ENCODE results near the gene CCDC138.

Gene CCDC138

GRCh38 chr2:108805782-108806181, 19.2 kb downstream of the CCDC138 start:
- no peak overlapping the region for H3K9ac ChIP-seq
- no peak overlapping the region for H3K27ac ChIP-seq
- H2AFZ ChIP-seq, result no peak overlapping the region

GRCh38 chr2:108806371-108807113, 20.0 kb downstream of the CCDC138 start:
- H3K36me3 ChIP-seq (ENCODE audit: control insufficient read depth, insufficient read depth, low read length), result no peaks in the 10 kb centered on the region
- no peaks in the 10 kb centered on the region for H3K9me3 ChIP-seq (ENCODE audit: control insufficient read depth, low read length)
- no peaks in the 10 kb centered on the region for H3K4me1 ChIP-seq
- TF ChIP-seq CTCF (IDR thresholded peaks at IDR 0.05), result no peak
- no peaks in the 10 kb centered on the region for H3K27me3 ChIP-seq (ENCODE audit: control insufficient read depth, insufficient read depth, low read length)
- H2AFZ ChIP-seq, result no peak overlapping the region
- H3K9ac ChIP-seq, result no peak overlapping the region
- peaks cover 5% of the 10 kb centered on the region for H3K79me2 ChIP-seq
- H3K4me2 ChIP-seq (ENCODE audit: low read length), result no peak overlapping the region
- H3K27ac ChIP-seq, result no peak overlapping the region
- no peak overlapping the region for H3K4me3 ChIP-seq (ENCODE audit: low read depth, low read length)

More at GRCh38 chr2:108805782-108806181, 19.2 kb downstream of the CCDC138 start:
- peaks cover 5% of the 10 kb centered on the region for H3K79me2 ChIP-seq
- H3K4me2 ChIP-seq (ENCODE audit: low read length), result no peak overlapping the region
- no peak for TF ChIP-seq CTCF (IDR thresholded peaks at IDR 0.05)
- H3K4me1 ChIP-seq, result no peaks in the 10 kb centered on the region
- no peaks in the 10 kb centered on the region for H3K9me3 ChIP-seq (ENCODE audit: control insufficient read depth, low read length)
- no peak overlapping the region for H3K4me3 ChIP-seq (ENCODE audit: low read depth, low read length)
- H3K27me3 ChIP-seq (ENCODE audit: control insufficient read depth, insufficient read depth, low read length), result no peaks in the 10 kb centered on the region
- H3K36me3 ChIP-seq (ENCODE audit: control insufficient read depth, insufficient read depth, low read length), result no peaks in the 10 kb centered on the region

GRCh38 chr2:108809936-108810335, 23.4 kb downstream of the CCDC138 start:
- Histone ChIP-seq H3K4me3 (ENCODE audit: low read depth, low read length) (no peak overlapping the region), H3K4me1 (no peaks in the 10 kb centered on the region), H2AFZ (no peak overlapping the region), H3K36me3 (ENCODE audit: control insufficient read depth, insufficient read depth, low read length) (no peaks in the 10 kb centered on the region), H3K79me2 (peaks cover 5% of the 10 kb centered on the region), H3K27me3 (ENCODE audit: control insufficient read depth, insufficient read depth, low read length) (no peaks in the 10 kb centered on the region), H3K9ac (no peak overlapping the region), H3K27ac (no peak overlapping the region), H3K9me3 (ENCODE audit: control insufficient read depth, low read length) (no peaks in the 10 kb centered on the region), H3K4me2 (ENCODE audit: low read length) (no peak overlapping the region)
- no peak for TF ChIP-seq CTCF (IDR thresholded peaks at IDR 0.05)

GRCh38 chr2:108810993-108811957, 24.7 kb downstream of the CCDC138 start:
- no peak for TF ChIP-seq CTCF (IDR thresholded peaks at IDR 0.05)
- no peaks in the 10 kb centered on the region for H3K9me3 ChIP-seq (ENCODE audit: control insufficient read depth, low read length)
- H3K9ac ChIP-seq, result no peak overlapping the region
- H3K4me3 ChIP-seq (ENCODE audit: low read depth, low read length), result no peak overlapping the region
- H3K27me3 ChIP-seq (ENCODE audit: control insufficient read depth, insufficient read depth, low read length), result no peaks in the 10 kb centered on the region
- H3K79me2 ChIP-seq, result peaks cover 5% of the 10 kb centered on the region
- no peak overlapping the region for H3K27ac ChIP-seq
- no peak overlapping the region for H2AFZ ChIP-seq
- no peaks in the 10 kb centered on the region for H3K4me1 ChIP-seq
- H3K36me3 ChIP-seq (ENCODE audit: control insufficient read depth, insufficient read depth, low read length), result no peaks in the 10 kb centered on the region
- H3K4me2 ChIP-seq (ENCODE audit: low read length), result no peak overlapping the region

All from parathyroid adenoma (tissue), 2 donors.